ENCODE measurements around the gene EYS. TPM values are rescaled to one million over a fixed set of nuclear protein-coding genes. Genes with fewer than 3 reads are reported as not detected.

EYS gene
- total and polyA plus RNA-seq, 2 of the 8 experiments (the other 6 are each of a cell fraction or from before 2014, with no cell fraction given) = 0.05 to 0.13 TPM

DNA sequence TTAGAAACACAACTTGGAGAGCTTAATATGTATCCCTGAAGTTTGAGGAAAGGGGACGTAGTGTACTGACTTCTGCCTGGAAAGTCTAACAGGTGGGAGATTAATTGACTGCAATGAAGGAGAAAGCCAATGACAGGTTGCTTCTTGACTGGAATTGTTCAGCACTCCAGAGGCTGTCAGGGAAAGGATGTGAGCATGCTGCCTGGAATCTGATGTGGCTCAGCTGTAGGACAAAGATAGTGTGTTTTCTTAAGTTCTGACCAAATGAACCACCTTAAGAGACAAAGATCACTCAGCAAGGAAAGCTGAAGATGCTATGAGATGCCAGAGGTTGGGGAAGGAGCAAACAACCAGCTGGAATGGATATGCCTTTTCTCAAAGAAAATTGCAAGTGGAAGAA, 1885.6 kb downstream of the EYS start:
- Histone ChIP-seq H2BK12ac (ENCODE audit: low read depth, low read length) (no peak overlapping the region), H4K20me1 (replicated peaks in 1 of 2; ENCODE audit: control insufficient read depth in 1 of 2, insufficient read depth in 2 of 2, low read length in 2 of 2) (no peaks in the 10 kb centered on the region), H3K4ac (replicated peaks; ENCODE audit: insufficient read length, low read depth, low read length) (no peak overlapping the region), H3K36me3 (ENCODE audit: control insufficient read depth in 2 of 4, insufficient read depth in 4 of 4, low read length in 3 of 4) (no peaks in the 10 kb centered on the region), H3K23me2 (ENCODE audit: low read depth, low read length) (no peaks in the 10 kb centered on the region), H3K9me3 (ENCODE audit: insufficient read depth in 2 of 2, low read depth in 1 of 2, low read length in 1 of 2) (no peaks in the 10 kb centered on the region), H2AK5ac (ENCODE audit: low read depth, low read length) (no peak overlapping the region), H4K91ac (replicated peaks; ENCODE audit: insufficient read length, low read length) (no peak overlapping the region), H2AFZ (ENCODE audit: low read length) (peak overlapping the region; percentile 1; the same call in 1 of the 2 replicates), H3K18ac (ENCODE audit: extremely low read depth, low read length) (no peak overlapping the region), H3K23ac (ENCODE audit: insufficient read length) (no peak overlapping the region), H3K4me3 (ENCODE audit: extremely low read depth in 1 of 4, insufficient read depth in 2 of 4, low read depth in 3 of 4, low read length in 4 of 4) (no peak overlapping the region), H4K8ac (ENCODE audit: extremely low read depth, insufficient read depth, low read length) (no peak overlapping the region), H3K79me2 (ENCODE audit: control insufficient read depth in 1 of 2, insufficient read depth in 2 of 2, low read length in 2 of 2) (no peaks in the 10 kb centered on the region), H4K5ac (ENCODE audit: insufficient read length, low read depth, low read length) (no peak overlapping the region), H2BK15ac (ENCODE audit: low read length) (no peak overlapping the region), H3K56ac (replicated peaks; ENCODE audit: insufficient read length, low read depth, low read length) (no peak overlapping the region), H3K27me3 (replicated peaks in 1 of 4; ENCODE audit: control insufficient read depth in 3 of 4, extremely low read depth in 1 of 4, insufficient read depth in 3 of 4, low read length in 3 of 4) (no peaks in the 10 kb centered on the region), H3K79me1 (ENCODE audit: low read depth, low read length) (no peaks in the 10 kb centered on the region), H2BK20ac (ENCODE audit: low read length) (no peak overlapping the region), H3K9ac (replicated peaks in 1 of 4; ENCODE audit: extremely low read depth in 1 of 4, low read depth in 3 of 4, low read length in 3 of 4) (no peak overlapping the region), H3K27ac (ENCODE audit: low read depth, low read length) (no peak overlapping the region), H3K14ac (ENCODE audit: insufficient read length) (no peak overlapping the region), H3K4me2 (ENCODE audit: insufficient read depth in 1 of 2, low read depth in 2 of 2, low read length in 2 of 2) (no peak overlapping the region), H2BK5ac (ENCODE audit: low read depth, low read length) (no peak overlapping the region), H3K4me1 (replicated peaks in 1 of 4; ENCODE audit: control insufficient read depth in 3 of 4, insufficient read depth in 4 of 4, low read length in 3 of 4) (peaks cover 0 to 3% (median 0%) of the 10 kb centered on the region in 4 experiments; a peak in 1 of 7 replicates), H2BK120ac (replicated peaks; ENCODE audit: low read depth, low read length) (no peak overlapping the region)
- TF ChIP-seq RFX5 (IDR thresholded peaks at IDR 0.05; ENCODE audit: borderline replicate concordance, low read depth, low read length) = no peak
- TF ChIP-seq HDAC2 (IDR thresholded peaks at IDR 0.05; ENCODE audit: borderline replicate concordance in 1 of 2, low read depth in 2 of 2, low read length in 2 of 2) = no peak
- no peak for TF ChIP-seq CBX5 (IDR thresholded peaks at IDR 0.05; ENCODE audit: low read depth, low read length)
- no peak for TF ChIP-seq EZH2 (IDR thresholded peaks at IDR 0.05; ENCODE audit: low read depth, low read length, severe bottlenecking)
- TF ChIP-seq ASH2L (IDR thresholded peaks at IDR 0.05; ENCODE audit: low read length) = no peak
- TF ChIP-seq KDM5A (IDR thresholded peaks at IDR 0.05; ENCODE audit: low read length) = no peak
- TF ChIP-seq MAFK (IDR thresholded peaks at IDR 0.05; ENCODE audit: low read depth, low read length) = no peak
- no peak for TF ChIP-seq SP2 (IDR thresholded peaks at IDR 0.05; ENCODE audit: low read length)
- TF ChIP-seq ZNF274 (IDR thresholded peaks at IDR 0.05; ENCODE audit: borderline replicate concordance, extremely low read depth, low read length) = no peak
- no peak for TF ChIP-seq RXRA (IDR thresholded peaks at IDR 0.05; ENCODE audit: insufficient read depth, low read depth, low read length)
- TF ChIP-seq TEAD4 (IDR thresholded peaks at IDR 0.05; ENCODE audit: low read depth, low read length) = no peak
- FAIRE-seq (no peak), DNase-seq (ENCODE audit: low read depth in 1 of 2, low spot score in 2 of 2) (no peak)
- ChIA-PET POLR2A (ENCODE audit: partially characterized antibody) (no interaction called here), CTCF (ENCODE audit: partially characterized antibody) (interaction anchor here (1.3 to 1.4 kb wide), 2 partner anchors 8 to 473 kb away, joined by 3 to 5 read pairs; no protein-coding TSS in a partner anchor)
- 81% methylated on average over 1 of the region's 1 CpG; no CpG with 5 or more reads in 1 of the 2 experiments for WGBS, 2 experiments (ENCODE audit: extremely low coverage in 1 of 2, insufficient coverage in 1 of 2, insufficient read length in 1 of 2, insufficient replicate concordance in 2 of 2, low coverage in 1 of 2, low lambda C conversion rate in 2 of 2, missing lambda C conversion rate in 1 of 2)

Measured in H1 (cell line).